Measurements from ENCODE around the gene INA.

- TF ChIP-seq EZH2phosphoT487 (IDR thresholded peaks at IDR 0.05; ENCODE audit: low read depth, severe bottlenecking, unreplicated experiment): no peak
- TF ChIP-seq CTCF (IDR thresholded peaks at IDR 0.05; ENCODE audit: poor library complexity): no peak
- no peak for TF ChIP-seq EZH2 (IDR thresholded peaks at IDR 0.05; ENCODE audit: borderline replicate concordance)
Observed at GRCh38 chr10:103278862-103279298, 1.9 kb downstream of the INA start.

All from hepatocyte (in vitro differentiated cells).